ENCODE measurements around the gene PDZD8. TPM values are rescaled to one million over a fixed set of nuclear protein-coding genes. Genes with fewer than 3 reads are reported as not detected.

PDZD8 gene
- total RNA-seq, 1 donor from 2014 or later: 16.6 TPM

DNA sequence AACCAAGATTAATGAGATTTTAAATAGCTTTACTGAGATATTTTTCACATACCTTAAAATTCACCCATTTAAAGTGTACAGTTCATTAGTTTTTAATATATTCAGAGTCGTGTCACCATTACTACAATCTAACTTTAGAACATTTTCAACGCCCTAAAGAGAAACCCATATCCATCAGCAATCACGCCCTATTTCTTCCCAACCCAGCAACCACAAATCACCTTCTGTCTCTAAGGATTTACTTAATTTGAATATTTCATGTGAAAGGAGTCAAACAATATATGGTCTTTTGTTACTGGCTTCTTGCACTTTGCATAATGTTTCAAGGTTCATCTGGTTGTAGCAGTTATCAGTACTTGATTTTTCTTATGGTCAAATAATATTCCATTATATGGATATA is 25.1 kb upstream of the PDZD8 start:
- ATAC-seq (ENCODE audit: poor library complexity) (no peak), DNase-seq (no peak)

DNA sequence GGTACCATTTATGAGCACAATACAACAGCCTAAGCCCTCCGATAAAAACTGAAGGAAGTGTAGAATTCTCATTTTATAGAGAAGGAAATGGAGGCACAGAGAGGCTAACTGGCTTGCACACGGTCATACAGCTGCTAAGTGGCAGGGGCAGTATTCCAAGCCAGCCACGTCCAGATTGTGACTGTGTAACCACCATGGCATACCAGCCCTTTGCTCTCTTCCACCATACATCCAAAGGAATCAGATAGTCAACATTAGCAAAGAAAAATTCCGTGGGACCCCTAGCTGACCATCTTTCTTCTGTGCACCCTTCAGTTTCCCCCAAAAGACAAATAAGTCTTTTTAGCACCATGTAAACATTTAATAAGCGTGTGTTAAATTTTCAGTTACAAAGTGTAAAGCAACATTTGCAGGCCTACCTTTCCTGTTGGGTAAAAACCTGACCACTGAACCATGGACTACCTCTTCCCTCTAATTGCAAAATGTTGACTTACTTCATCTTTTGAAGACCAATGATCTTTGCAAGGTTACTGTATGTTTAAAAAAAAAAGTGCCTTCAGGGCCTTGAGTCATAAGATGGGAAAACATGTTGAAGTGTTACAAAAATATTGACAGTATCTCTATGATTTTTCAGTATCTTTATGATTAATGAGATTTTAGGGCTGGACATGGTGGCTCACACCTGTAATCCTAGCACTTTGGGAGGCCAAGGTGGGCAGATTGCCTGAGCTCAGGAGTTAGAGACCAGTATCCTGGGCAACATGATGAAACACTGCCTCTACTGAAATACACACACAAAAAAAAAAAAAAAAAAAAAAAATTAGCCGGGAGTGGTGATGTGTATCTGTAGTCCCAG is 24.3 kb upstream of the PDZD8 start:
- intact Hi-C loops (cut with DNase I): no loop called here
- no peak for ATAC-seq (ENCODE audit: poor library complexity)
- DNase-seq: no peak

More for the DNA sequence above, 25.1 kb upstream of the PDZD8 start:
- intact Hi-C loops (cut with DNase I): no loop called here

GRCh38 chr10:117398029-117398428 is 22.8 kb upstream of the PDZD8 start:
- ATAC-seq (ENCODE audit: poor library complexity): no peak
- intact Hi-C loops (cut with DNase I): no loop called here
- DNase-seq: no peak

GRCh38 chr10:117391436-117392205 is 16.4 kb upstream of the PDZD8 start:
- no peak for DNase-seq
- ATAC-seq (ENCODE audit: poor library complexity): peak; percentile 58
- intact Hi-C loops (cut with DNase I): no loop called here

GRCh38 chr10:117390420-117390819 is 15.2 kb upstream of the PDZD8 start:
- ATAC-seq (ENCODE audit: poor library complexity) (no peak), DNase-seq (no peak)
- intact Hi-C loops (cut with DNase I): no loop called here

DNA sequence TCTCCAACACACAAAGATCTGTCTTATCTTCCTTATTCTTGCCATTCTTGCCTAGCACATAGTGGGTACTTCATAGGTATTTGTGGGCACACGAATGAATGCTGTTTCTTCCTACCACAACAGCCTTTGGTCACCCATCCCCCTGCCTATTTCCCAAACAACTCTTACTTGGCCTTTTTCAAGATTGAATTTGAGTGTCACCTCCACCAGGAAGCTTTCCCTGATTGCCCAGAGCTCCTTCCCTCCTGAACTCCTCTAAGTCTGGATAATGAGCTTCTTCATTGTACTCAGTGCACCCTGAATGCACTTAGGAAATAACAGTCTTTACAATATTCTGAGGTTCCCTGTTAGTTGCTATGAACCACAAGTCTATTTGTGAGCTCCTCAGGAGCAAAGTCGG is 11.6 kb upstream of the PDZD8 start:
- ATAC-seq (ENCODE audit: poor library complexity): no peak
- no peak for DNase-seq
- intact Hi-C loops (cut with DNase I): no loop called here

- no peak for DNase-seq
- ATAC-seq (ENCODE audit: poor library complexity): no peak
- intact Hi-C loops (cut with DNase I): no loop called here
Measured at GRCh38 chr10:117382861-117383260, 7.6 kb upstream of the PDZD8 start.

DNA sequence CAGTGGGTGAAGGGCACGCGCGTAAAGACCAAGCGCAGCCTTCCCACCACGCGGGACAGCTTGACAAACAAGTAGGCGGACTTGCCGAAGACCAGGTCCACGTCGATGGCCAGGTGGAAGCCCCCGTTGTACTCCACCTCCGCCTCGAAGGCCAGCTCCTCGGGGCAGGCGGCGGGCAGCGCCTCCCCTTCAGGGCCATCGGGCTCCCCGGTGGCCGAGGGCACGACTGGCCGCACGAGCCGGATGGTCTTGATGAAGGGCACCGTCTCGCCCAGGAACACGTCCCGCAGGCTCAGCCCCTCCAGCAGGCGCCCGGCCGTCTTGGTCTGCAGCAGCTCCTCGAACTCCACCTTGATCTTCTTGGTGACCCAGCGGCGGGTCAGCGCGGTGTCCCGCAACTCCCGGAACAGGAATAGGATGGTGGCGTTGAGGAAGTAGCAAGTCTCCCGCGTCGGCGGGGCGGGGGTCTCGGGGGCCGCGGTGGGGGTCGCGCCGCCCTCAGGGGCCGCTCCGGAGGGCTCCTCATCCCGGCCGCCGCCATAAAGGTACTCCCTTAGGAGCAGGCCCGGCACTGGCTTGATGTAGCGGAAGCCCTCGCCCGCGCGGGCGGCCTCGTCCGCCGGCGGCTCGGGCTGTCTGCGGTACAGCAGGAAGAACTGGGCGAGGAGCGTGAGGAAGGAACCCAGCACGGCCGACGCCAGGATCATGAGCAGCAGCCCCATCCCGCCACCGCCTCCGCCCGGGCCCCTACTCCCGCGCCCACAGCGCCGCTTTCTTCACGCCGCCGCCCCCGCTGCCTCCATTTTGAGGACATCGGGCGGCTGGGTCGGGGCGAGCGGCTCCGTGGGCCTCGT is 507 bp downstream of the PDZD8 start:
- peak; percentile 54 for DNase-seq
- intact Hi-C loops (cut with DNase I): no loop called here
- ATAC-seq (ENCODE audit: poor library complexity): peak; percentile 30

DNA sequence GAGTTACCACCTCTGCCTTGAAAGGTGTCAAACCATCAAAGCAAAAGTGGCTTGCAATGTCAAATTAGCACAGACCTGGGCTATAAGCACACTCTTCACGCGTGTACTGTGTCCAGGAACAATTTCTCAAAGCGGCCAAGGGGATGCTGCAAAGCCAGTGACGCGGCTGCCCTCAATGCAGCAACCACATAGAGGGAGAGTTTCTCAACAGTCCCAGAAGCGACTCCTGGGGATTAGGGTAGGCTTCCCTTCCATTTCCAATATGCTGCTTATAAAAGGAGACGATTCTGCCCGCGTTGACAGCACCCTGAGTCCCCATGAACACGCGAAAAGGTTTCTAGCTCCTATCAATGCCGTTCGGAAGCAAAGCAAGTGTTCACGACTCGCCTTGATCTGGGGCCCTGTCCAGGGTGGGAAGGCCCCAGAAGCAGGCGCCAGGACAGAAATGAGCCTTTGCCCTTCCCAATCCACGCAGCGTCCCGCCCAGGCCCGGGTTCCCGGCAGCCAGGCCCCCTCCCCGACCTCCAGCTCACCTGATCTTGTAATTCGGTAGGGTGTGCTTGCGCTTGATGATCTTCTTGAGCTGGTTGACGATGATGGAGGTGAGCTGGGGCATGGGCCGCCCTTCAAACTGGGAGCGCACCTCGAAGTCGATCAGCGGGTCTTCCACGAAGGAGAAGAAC is 1.3 kb downstream of the PDZD8 start:
- intact Hi-C loops (cut with DNase I): no loop called here
- DNase-seq (peak; percentile 74), ATAC-seq (ENCODE audit: poor library complexity) (peak; percentile 47)

DNA sequence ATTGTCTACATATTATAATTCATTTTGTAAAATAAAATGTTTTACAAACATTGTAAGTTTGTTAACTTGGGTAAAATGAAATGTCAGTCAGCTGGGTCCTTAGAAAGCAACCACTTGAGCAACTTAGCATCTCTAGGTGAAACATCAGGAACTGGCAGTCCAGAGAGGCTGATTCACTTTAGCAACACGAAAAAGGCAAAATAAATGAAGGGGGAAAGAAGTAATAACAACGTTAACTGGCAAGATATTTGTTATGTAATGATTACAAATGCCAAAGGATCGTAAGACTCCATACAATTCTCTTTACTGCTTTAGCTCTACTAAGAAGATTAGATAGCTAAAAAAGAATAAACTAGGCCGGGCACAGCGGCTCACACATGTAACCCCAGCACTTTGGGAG is 5.0 kb downstream of the PDZD8 start:
- no peak for ATAC-seq (ENCODE audit: poor library complexity)
- intact Hi-C loops (cut with DNase I): no loop called here
- no peak for DNase-seq

GRCh38 chr10:117367718-117368117 is 7.5 kb downstream of the PDZD8 start:
- DNase-seq: no peak
- ATAC-seq (ENCODE audit: poor library complexity): no peak
- intact Hi-C loops (cut with DNase I): no loop called here

GRCh38 chr10:117366741-117367140 is 8.5 kb downstream of the PDZD8 start:
- ATAC-seq (ENCODE audit: poor library complexity): no peak
- intact Hi-C loops (cut with DNase I): no loop called here
- DNase-seq: no peak

DNA sequence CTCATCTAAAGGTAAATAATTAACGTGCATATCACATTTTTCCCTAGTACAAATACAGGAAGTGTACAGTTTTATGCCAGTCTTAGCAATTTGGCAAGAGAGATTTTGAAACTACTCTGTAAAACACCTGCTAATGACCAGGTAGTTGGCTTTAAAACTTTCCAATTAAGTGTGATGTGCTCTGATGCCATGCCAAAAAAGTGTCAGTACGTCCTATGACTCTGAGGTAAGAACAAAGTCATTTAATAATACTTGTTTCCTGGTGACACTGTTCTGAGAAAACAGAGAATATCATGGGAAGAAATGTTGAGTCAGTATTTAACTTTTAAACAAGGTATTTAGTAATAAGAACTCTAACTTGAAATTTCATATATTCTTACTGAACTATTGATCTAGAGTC is 9.6 kb downstream of the PDZD8 start:
- intact Hi-C loops (cut with DNase I): no loop called here
- DNase-seq: no peak
- ATAC-seq (ENCODE audit: poor library complexity): peak; percentile 19

DNA sequence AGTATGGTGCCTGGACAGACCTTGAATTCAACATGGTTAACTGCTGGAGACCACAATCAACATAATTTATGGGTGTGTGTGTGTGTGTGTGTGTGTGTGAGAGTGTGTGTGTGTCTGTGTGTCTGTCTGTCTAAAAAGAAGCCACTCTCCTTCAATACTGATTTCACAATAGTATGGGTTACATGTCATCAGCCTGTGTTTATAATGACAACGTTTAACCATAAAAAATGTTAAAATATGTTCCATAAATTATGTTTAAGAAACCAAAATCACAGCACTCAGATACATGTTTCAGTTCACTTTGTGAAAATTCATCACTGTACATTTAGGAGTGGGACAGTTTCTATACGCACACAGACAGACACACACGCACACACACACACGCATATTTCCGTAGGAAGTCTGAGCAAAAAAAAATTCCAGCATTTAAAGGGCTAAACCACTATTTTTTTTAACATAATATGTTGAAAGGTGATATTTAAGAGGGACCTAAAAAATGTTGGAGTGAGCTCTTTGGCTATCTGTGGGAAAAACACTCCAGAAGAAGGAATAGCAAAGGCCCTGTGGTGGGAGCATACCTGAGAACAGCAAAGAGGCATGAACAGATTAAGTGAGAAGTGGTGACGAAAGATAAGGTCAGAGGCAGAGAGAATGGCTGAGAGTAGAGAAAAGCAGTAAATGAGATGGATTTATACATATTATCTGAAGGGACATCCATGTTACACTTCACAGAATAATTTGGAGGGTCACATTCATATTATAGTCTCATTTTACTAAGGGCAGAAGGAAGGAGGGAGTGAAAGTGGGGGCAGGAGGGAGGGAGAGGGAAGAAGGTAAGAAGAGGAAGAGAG is 10.9 kb downstream of the PDZD8 start:
- no peak for ATAC-seq (ENCODE audit: poor library complexity)
- no peak for DNase-seq
- intact Hi-C loops (cut with DNase I): no loop called here

DNA sequence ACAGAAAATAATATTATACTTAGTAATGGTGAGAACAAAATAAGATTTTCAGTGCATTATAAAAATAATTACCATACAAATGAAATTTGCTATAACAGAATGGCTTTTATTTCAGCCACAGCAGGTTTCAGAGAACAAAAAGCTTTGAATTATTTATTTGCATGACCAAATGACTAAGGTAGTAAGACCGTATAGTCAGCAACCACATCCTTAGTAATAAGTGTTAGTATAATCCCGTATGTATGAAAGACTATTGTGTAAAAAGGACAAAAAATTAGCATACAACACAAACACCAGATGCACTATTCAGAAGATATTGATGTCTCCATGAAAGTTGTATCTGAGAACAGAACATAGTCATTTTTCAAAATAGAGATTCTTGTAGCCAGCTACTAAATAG is 12.2 kb downstream of the PDZD8 start:
- intact Hi-C loops (cut with DNase I): no loop called here
- ATAC-seq (ENCODE audit: poor library complexity) (no peak), DNase-seq (no peak)

DNA sequence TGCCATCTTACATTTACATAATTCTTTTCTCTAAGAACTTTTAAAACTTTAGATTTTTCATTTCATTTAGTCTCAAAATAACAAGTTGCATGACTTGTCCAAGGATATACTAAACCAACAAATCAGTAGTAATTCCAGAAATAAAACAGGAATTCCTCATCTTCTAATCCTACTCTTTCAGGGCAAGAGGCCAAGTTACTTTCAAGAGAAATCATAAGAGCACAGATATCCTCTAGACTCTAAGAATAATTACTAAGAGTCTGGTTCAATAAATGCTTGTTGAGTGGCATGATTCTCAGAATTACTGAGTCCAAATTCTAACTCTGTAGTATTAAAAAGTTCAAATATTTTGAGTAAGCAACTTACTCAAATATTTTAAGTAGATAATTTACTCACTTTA is 12.9 kb downstream of the PDZD8 start:
- ATAC-seq (ENCODE audit: poor library complexity): no peak
- no peak for DNase-seq
- intact Hi-C loops (cut with DNase I): no loop called here

GRCh38 chr10:117360994-117361667 is 14.1 kb downstream of the PDZD8 start:
- ATAC-seq (ENCODE audit: poor library complexity) (no peak), DNase-seq (no peak)
- intact Hi-C loops (cut with DNase I): no loop called here
